ENCODE measurements around the gene VWA5A. TPM values are rescaled to one million over a fixed set of nuclear protein-coding genes. Genes with fewer than 3 reads are reported as not detected.

Gene VWA5A
- total and polyA plus RNA-seq, 9 donors = 9.9 to 27.5 (median 16.7) TPM

DNA sequence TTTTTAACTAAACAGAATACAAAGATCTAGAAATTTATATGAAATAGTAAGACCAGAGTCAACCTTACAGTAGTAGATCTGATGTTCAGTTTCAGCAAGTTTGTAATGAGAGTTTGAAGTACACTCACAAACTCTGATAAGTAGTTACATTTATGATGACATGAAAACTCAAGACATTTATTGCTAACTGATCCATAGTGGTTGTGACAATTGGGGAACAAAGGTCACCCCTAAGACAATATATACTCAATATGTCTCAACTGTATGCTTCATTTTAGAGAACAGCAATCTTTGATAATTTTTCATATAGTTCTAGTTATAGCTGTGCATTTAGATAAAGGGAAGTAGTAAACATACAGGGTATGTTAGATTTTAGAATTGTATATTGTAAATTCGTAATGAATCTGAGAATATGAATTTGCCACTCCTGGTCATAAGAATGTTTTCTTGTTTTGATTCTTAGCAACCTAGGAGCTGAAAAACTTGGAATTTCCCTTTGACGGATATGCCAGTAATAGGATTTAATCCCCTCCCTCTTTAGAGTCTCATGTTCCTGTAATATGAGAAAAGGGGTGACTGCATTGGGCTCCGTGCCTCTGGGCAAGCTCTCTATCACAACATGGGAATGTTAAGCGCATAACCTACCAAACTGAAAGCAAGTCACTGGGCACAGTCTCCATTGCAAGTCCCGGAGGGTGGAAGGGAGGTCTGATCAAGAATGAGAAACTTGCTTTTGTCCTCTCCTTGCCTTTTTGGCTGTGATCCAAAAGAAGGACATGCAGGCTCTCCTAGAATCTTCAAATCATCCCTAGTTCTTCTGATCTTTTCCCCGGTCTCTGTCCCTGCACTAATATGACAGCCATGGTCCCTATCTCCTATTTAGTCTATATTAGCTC, 79.3 kb downstream of the VWA5A start:
- Histone ChIP-seq H3K9me3 (no peaks in the 10 kb centered on the region), H3K36me3 (no peaks in the 10 kb centered on the region), H3K4me1 (ENCODE audit: insufficient read depth) (no peaks in the 10 kb centered on the region), H3K27ac (no peak overlapping the region), H3K27me3 (no peaks in the 10 kb centered on the region), H3K4me3 (no peak overlapping the region)
- TF ChIP-seq EP300 (IDR thresholded peaks at IDR 0.05) (no peak), POLR2A (IDR thresholded peaks at IDR 0.05) (no peak)
- TF ChIP-seq, protein P1, sequence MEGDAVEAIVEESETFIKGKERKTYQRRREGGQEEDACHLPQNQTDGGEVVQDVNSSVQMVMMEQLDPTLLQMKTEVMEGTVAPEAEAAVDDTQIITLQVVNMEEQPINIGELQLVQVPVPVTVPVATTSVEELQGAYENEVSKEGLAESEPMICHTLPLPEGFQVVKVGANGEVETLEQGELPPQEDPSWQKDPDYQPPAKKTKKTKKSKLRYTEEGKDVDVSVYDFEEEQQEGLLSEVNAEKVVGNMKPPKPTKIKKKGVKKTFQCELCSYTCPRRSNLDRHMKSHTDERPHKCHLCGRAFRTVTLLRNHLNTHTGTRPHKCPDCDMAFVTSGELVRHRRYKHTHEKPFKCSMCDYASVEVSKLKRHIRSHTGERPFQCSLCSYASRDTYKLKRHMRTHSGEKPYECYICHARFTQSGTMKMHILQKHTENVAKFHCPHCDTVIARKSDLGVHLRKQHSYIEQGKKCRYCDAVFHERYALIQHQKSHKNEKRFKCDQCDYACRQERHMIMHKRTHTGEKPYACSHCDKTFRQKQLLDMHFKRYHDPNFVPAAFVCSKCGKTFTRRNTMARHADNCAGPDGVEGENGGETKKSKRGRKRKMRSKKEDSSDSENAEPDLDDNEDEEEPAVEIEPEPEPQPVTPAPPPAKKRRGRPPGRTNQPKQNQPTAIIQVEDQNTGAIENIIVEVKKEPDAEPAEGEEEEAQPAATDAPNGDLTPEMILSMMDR (IDR thresholded peaks at IDR 0.05) = no peak
- no peak for DNase-seq
- intact Hi-C loops (cut with DNase I) = no loop called here
- 70 to 78% (median 72%) methylated on average over 6 of the region's 6 CpGs for WGBS, 3 donors

DNA sequence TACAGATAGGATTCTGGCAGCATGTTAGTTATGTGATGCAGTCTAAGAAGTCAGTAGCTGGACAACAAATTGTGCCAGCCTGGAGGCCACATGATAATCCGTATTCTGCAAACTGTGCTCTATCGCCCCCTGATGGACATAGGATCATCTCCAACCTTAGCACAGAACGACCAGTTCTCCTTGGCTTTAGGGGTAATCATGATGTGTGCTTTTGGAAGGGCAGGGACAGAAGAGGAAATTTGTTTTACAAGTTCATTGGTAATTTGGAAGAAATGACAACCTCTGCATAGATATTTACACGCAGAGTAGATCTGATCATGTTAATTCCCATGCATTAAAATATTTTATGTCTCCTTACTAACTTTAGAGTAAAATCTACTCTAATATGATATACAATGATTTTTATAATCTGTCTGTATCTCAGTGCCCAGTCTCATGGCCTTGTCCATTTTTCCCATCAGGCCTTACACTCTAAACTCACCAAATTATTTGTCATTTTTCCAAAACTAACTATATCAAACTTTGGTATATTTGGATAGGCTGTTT, 80.0 kb downstream of the VWA5A start:
- no peak for DNase-seq
- Histone ChIP-seq H3K9me3 (no peaks in the 10 kb centered on the region), H3K4me1 (ENCODE audit: insufficient read depth) (no peaks in the 10 kb centered on the region), H3K27ac (no peak overlapping the region), H3K27me3 (no peaks in the 10 kb centered on the region), H3K36me3 (no peaks in the 10 kb centered on the region), H3K4me3 (no peak overlapping the region)
- WGBS, 3 donors = 34 to 41% (median 37%) methylated on average over 4 of the region's 4 CpGs
- TF ChIP-seq POLR2A (IDR thresholded peaks at IDR 0.05) (no peak), EP300 (IDR thresholded peaks at IDR 0.05) (no peak)
- intact Hi-C loops (cut with DNase I) = no loop called here

Other genes starting within 250 kb of the VWA5A start
- not detected for gene TMEM225, start 229.8 kb upstream of the VWA5A start, total RNA-seq
- not detected for gene TMEM225, start 229.8 kb upstream of the VWA5A start, polyA plus RNA-seq
- 1 to 10 TPM in 1 of 7 donors, under 1 TPM in 2, not detected in 4; 0.08 to 1.8 (median 0.24) TPM for gene OR8D4, start 213.3 kb upstream of the VWA5A start, total RNA-seq
- not detected for gene OR8D4, start 213.3 kb upstream of the VWA5A start, polyA plus RNA-seq
- under 1 TPM in 1 of 7 donors, not detected in 6; 0.46 TPM for gene OR4D5, start 175.8 kb upstream of the VWA5A start, total RNA-seq
- not detected for gene OR4D5, start 175.8 kb upstream of the VWA5A start, polyA plus RNA-seq
- not detected for gene OR6T1, start 171.6 kb upstream of the VWA5A start, total RNA-seq
- not detected for gene OR6T1, start 171.6 kb upstream of the VWA5A start, polyA plus RNA-seq
- gene OR10S1, start 137.7 kb upstream of the VWA5A start, total RNA-seq = not detected
- gene OR10S1, start 137.7 kb upstream of the VWA5A start, polyA plus RNA-seq = not detected
- not detected for gene OR10G6, start 120.3 kb upstream of the VWA5A start, total RNA-seq
- not detected for gene OR10G6, start 120.3 kb upstream of the VWA5A start, polyA plus RNA-seq
- gene OR10G4, start 102.5 kb upstream of the VWA5A start, total RNA-seq = under 1 TPM in 1 of 7 donors, not detected in 6; 0.11 TPM
- gene OR10G4, start 102.5 kb upstream of the VWA5A start, polyA plus RNA-seq = not detected
- gene OR10G9, start 92.4 kb upstream of the VWA5A start, total RNA-seq = not detected
- gene OR10G9, start 92.4 kb upstream of the VWA5A start, polyA plus RNA-seq = not detected
- gene OR10G8, start 88.7 kb upstream of the VWA5A start, total RNA-seq = not detected
- gene OR10G8, start 88.7 kb upstream of the VWA5A start, polyA plus RNA-seq = not detected
- gene OR10G7, start 74.1 kb upstream of the VWA5A start, total RNA-seq = not detected
- not detected for gene OR10G7, start 74.1 kb upstream of the VWA5A start, polyA plus RNA-seq
- not detected for gene OR10D3, start 67.9 kb downstream of the VWA5A start, total RNA-seq
- not detected for gene OR10D3, start 67.9 kb downstream of the VWA5A start, polyA plus RNA-seq
- not detected for gene OR8G1, start 125.6 kb downstream of the VWA5A start, total RNA-seq
- gene OR8G1, start 125.6 kb downstream of the VWA5A start, polyA plus RNA-seq = not detected
- gene OR8G5, start 140.9 kb downstream of the VWA5A start, total RNA-seq = not detected
- gene OR8G5, start 140.9 kb downstream of the VWA5A start, polyA plus RNA-seq = not detected
- not detected for gene OR8D1, start 198.5 kb downstream of the VWA5A start, total RNA-seq
- not detected for gene OR8D1, start 198.5 kb downstream of the VWA5A start, polyA plus RNA-seq
- gene OR8D2, start 204.7 kb downstream of the VWA5A start, total RNA-seq = not detected
- not detected for gene OR8D2, start 204.7 kb downstream of the VWA5A start, polyA plus RNA-seq